Ovary (tissue), 10 donors: ENCODE data around the gene SHD. TPM values are rescaled to one million over a fixed set of nuclear protein-coding genes. Genes with fewer than 3 reads are reported as not detected.
"Not testable (repeated sequence)": the region's sequence is repeated elsewhere in the genome, so short reads cannot be mapped to it uniquely, and the experiment has no call there.

Source experiments
- DNase-seq, 5 donors: peaks; one replicate each; pipeline ENCODE4 v3.0.0-alpha.2; 2019 to 2020
- H3K27ac ChIP-seq, 2 donors: fragments of 200-600 bp; one replicate each; pipeline versions ENCODE4 v1.5.1 to v1.8.0; 2019 to 2022
- H3K27me3 ChIP-seq: fragments of 200-600 bp; one replicate; pipeline ENCODE4 v1.8.0; 2022
- H3K36me3 ChIP-seq: fragments of 200-600 bp; sonication (generic); one replicate; pipeline ENCODE4 v1.5.1; 2019
- H3K4me1 ChIP-seq: one replicate; pipeline ENCODE4 v1.8.1; 2013; ENCODE audit warnings: mild to moderate bottlenecking, moderate library complexity; ENCODE audit not compliant: insufficient read depth
- H3K4me3 ChIP-seq: fragments of 200-600 bp; sonication (generic); one replicate; pipeline ENCODE4 v1.5.1; 2017
- H3K9me3 ChIP-seq, 2 donors: fragments of 200-600 bp in 1 of 2; sonication (generic) in 1 of 2; one replicate each; pipeline versions ENCODE4 v1.5.1 to v1.8.1; 2013 to 2019; ENCODE audit warnings: mild to moderate bottlenecking in 1 of 2, moderate library complexity in 1 of 2
- CTCF ChIP-seq, 3 donors: fragments of 450-650 bp in 2 of 3; fragments of 200-600 bp in 1 of 3; IDR thresholded peaks; one replicate each; pipeline versions ENCODE4 v1.5.1 to v1.8.0; 2016 to 2022; ENCODE audit warnings: antibody characterized with exemption in 3 of 3, mild to moderate bottlenecking in 1 of 3
- EP300 ChIP-seq: sonication (generic); formaldehyde crosslinking; IDR thresholded peaks from one replicate; pipeline ENCODE4 v1.6.1; 2017; ENCODE audit warnings: antibody characterized with exemption
- POLR2A ChIP-seq: fragments of 450-650 bp; IDR thresholded peaks from one replicate; pipeline ENCODE4 v1.6.1; 2017; ENCODE audit warnings: antibody characterized with exemption, mild to moderate bottlenecking, moderate library complexity
- WGBS, 3 donors: extraction: QIAGEN DNeasy Blood & Tissue Kit in 1 of 3; methylation state at CpG; one replicate each; pipeline versions ENCODE4 v1.1.5 to v1.1.7; 2013 to 2017; 5-methylcytosine and 5-hydroxymethylcytosine counted together
- intact Hi-C, 4 donors: fragments of 100-400 bp; cut with DNase I; formaldehyde crosslinking; loops; one replicate each; pipeline versions ENCODE4 v1.11.0 to v1.15.1; 2022 to 2023
- long read RNA-seq, 3 donors: library from polyadenylated mRNA in 2 of 3; unstranded in 2 of 3; transcript quantifications; one replicate each; pipeline ENCODE4 v2.0.0 and lab custom pipeline, GENCODE V29; 2021 to 2026
- polyA plus RNA-seq, 2 donors: library from polyadenylated mRNA; stranded (reverse); fragments of 200-250 nt in 1 of 2; fragments of 350-450 nt in 1 of 2; fragmentation: Illumina TruSeq in 1 of 2; extraction: RNeasy Lipid Tissue Mini Kit (QIAGEN cat#74804) in 1 of 2; gene quantifications; one replicate each; pipeline ENCODE4 v1.2.3, GENCODE V29; 2013 to 2014
- total RNA-seq, 7 donors: library from RNA; depleted of rRNA in 2 of 7; stranded (reverse); fragments of >200 nt in 2 of 7; fragmentation: NEBNext Ultra II Directional in 3 of 7; extraction: Animal tissue kit (Norgen Biotek cat#: 25700) in 3 of 7; gene quantifications; one replicate each; pipeline versions ENCODE4 v1.1.0 to v1.2.4, GENCODE V29; 2016 to 2023
- donor health status: DM: no; HTN: no; CAD: no; lungs with moderate emphysema.
- donor health status: DM: no; HTN: no; CAD: no.
- donor health status: Bipolar disorder and iron deficiency.
- donor health status: DM: yes; HTN: yes; CAD: no.
- donor health status: DM: no; HTN: no; CAD: no.
- donor health status: DM: yes; HTN: yes; CAD: no.

SHD gene
- total RNA-seq (under 1 TPM in 2 of 7 donors, not detected in 5; 0.24 to 0.48 TPM), polyA plus RNA-seq (under 1 TPM in 1 of 2 donors, not detected in 1; 0.86 TPM)
- long read RNA-seq, donor 1: 0 reads
- long read RNA-seq, donor 2, partial matches to known transcripts: 6 of 8 reads
- long read RNA-seq, donor 2, other reads (novel, unspliced or antisense): 0 of 8 reads
- long read RNA-seq, donor 3: 0 reads

GRCh38 chr19:4278419-4279266 lies at the start of gene SHD:
TSS of gene SHD (plus strand) at chr19:4279266. CDS start at chr19:4280064, 798 bp downstream.
- no peak for DNase-seq
- Histone ChIP-seq H3K36me3 (no peaks in the 10 kb centered on the region), H3K4me3 (peak within 1 kb of the TSS; percentile 24), H3K4me1 (peaks cover 3% of the 10 kb centered on the region), H3K9me3 (no peaks in the 10 kb centered on the region), H3K27me3 (no peaks in the 10 kb centered on the region), H3K27ac (no peak within 1 kb of the TSS)
- intact Hi-C loops: no loop called here
- 3 to 5% (median 4%) methylated on average over 32 to 44 of the region's 44 CpGs for whole genome bisulfite sequencing, 3 donors
- no peak for TF ChIP-seq CTCF (IDR thresholded peaks at IDR 0.05)
- no peak for TF ChIP-seq POLR2A
- no peak for TF ChIP-seq EP300

GRCh38 chr19:4230237-4230636 lies 48.8 kb upstream of the SHD start:
- not testable (repeated sequence) for H3K27me3 ChIP-seq

GRCh38 chr19:4231521-4231920 lies 47.5 kb upstream of the SHD start:
- H3K36me3 ChIP-seq, H3K27ac ChIP-seq, H3K9me3 ChIP-seq, intact Hi-C loops, H3K4me3 ChIP-seq, DNase-seq, H3K27me3 ChIP-seq, H3K4me1 ChIP-seq: not testable (repeated sequence)
- WGBS, 3 donors: 82 to 89% (median 87%) methylated on average over 6 of the region's 6 CpGs

More at GRCh38 chr19:4230237-4230636, 48.8 kb upstream of the SHD start:
- WGBS, 3 donors: 79 to 86% (median 86%) methylated on average over 6 of the region's 6 CpGs
- H3K4me3 ChIP-seq, H3K4me1 ChIP-seq, intact Hi-C loops, H3K27ac ChIP-seq, DNase-seq, H3K9me3 ChIP-seq, H3K36me3 ChIP-seq: not testable (repeated sequence)

GRCh38 chr19:4232139-4232538 lies 46.9 kb upstream of the SHD start:
- DNase-seq: not testable (repeated sequence)

GRCh38 chr19:4232614-4233281 lies 46.3 kb upstream of the SHD start:
- H3K4me1 ChIP-seq: no peaks in the 10 kb centered on the region
- H3K36me3 ChIP-seq: no peaks in the 10 kb centered on the region
- H3K4me3 ChIP-seq: no peak overlapping the region
- no peak for DNase-seq
- intact Hi-C loops: no loop called here
- TF ChIP-seq POLR2A (no peak), EP300 (no peak), CTCF (IDR thresholded peaks at IDR 0.05) (no peak)
- H3K27me3 ChIP-seq: no peaks in the 10 kb centered on the region
- H3K27ac ChIP-seq: no peak overlapping the region
- 25 to 36% (median 27%) methylated on average over 15 to 21 of the region's 21 CpGs for WGBS, 3 donors
- H3K9me3 ChIP-seq: no peaks in the 10 kb centered on the region

More at GRCh38 chr19:4232139-4232538, 46.9 kb upstream of the SHD start:
- intact Hi-C loops, H3K9me3 ChIP-seq, H3K36me3 ChIP-seq, H3K4me3 ChIP-seq, H3K4me1 ChIP-seq, H3K27me3 ChIP-seq, H3K27ac ChIP-seq: not testable (repeated sequence)
- 45 to 64% (median 64%) methylated on average over 5 of the region's 5 CpGs for WGBS, 3 donors
